ENCODE results near the gene STK25. TPM values are rescaled to one million over a fixed set of nuclear protein-coding genes. Genes with fewer than 3 reads are reported as not detected.
"Not testable (repeated sequence)": the region's sequence is repeated elsewhere in the genome, so short reads cannot be mapped to it uniquely, and the experiment has no call there.

The STK25 gene
- total RNA-seq, 1 experiment from 2014 or later, result 159 TPM

DNA sequence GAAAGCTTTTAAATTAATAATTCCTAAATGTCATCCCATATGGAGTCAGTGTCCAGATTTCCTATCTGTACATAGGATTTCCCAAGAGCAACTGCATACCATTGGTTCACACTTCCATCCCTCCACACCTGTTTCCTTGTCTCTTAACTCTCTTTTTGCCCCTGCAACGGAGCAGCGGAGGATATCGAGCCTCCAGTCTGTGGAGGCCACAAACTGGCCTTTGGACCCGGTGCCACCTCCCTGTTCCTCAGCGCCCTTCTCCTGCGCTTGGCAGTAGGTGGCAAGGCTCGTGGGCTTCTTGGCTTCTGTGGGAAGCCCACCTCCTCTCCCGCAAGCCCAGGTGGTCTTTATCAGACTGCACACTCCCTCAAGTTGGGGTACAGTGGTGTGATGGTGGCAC lies 23.8 kb upstream of the STK25 start:
- no peaks in the 10 kb centered on the region for H3K4me1 Mint-ChIP-seq (ENCODE audit: low read depth, unreplicated experiment)
- H3K27ac Mint-ChIP-seq (ENCODE audit: unreplicated experiment), result no peak overlapping the region
- no TSS peak for BruUV-seq (replicated peaks)
- TF ChIP-seq, protein P1, sequence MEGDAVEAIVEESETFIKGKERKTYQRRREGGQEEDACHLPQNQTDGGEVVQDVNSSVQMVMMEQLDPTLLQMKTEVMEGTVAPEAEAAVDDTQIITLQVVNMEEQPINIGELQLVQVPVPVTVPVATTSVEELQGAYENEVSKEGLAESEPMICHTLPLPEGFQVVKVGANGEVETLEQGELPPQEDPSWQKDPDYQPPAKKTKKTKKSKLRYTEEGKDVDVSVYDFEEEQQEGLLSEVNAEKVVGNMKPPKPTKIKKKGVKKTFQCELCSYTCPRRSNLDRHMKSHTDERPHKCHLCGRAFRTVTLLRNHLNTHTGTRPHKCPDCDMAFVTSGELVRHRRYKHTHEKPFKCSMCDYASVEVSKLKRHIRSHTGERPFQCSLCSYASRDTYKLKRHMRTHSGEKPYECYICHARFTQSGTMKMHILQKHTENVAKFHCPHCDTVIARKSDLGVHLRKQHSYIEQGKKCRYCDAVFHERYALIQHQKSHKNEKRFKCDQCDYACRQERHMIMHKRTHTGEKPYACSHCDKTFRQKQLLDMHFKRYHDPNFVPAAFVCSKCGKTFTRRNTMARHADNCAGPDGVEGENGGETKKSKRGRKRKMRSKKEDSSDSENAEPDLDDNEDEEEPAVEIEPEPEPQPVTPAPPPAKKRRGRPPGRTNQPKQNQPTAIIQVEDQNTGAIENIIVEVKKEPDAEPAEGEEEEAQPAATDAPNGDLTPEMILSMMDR (IDR thresholded peaks at IDR 0.05; ENCODE audit: unreplicated experiment), result no peak
- H3K9me3 Mint-ChIP-seq (ENCODE audit: low read depth, unreplicated experiment), result no peaks in the 10 kb centered on the region
- H3K4me3 Mint-ChIP-seq (ENCODE audit: low read depth, unreplicated experiment), result no peak overlapping the region
- intact Hi-C loops (cut with micrococcal nuclease; ENCODE audit: unreplicated experiment), result no loop called here
- no peaks in the 10 kb centered on the region for H3K36me3 Mint-ChIP-seq (ENCODE audit: insufficient read depth, unreplicated experiment)
- DNase-seq, result no peak
- CTCF ChIA-PET, result no interaction called here
- H3K27me3 Mint-ChIP-seq (ENCODE audit: unreplicated experiment), result peaks cover 40% of the 10 kb centered on the region

DNA sequence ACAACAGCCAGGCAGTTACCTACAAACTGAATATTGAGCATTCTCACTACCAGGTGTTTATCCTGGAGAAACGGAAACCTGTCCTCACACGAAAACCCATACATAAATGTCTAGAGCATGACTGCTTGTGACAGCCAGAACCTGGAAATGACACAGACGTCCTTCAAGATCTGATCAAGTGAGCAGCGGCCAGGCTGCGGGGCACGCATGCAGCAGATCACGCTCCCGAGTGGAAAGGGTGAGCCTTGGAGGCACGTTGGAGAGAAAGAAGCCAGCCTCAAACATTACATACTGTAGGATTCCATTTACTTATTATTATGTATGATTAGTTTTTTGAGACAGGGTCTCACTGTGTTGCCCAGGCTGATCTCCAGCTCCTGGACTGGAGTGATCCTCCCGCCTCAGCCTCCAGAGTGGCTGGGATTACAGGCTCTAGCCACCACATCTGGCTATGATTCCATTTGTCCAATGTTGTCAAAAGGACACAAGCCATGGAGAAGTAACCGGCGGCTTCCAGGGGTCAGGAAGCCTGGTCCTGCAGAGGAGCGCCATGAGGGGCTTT lies 22.9 kb upstream of the STK25 start:
- no peak for DNase-seq
- Mint-ChIP-seq H3K27ac (ENCODE audit: unreplicated experiment) (no peak overlapping the region), H3K9me3 (ENCODE audit: low read depth, unreplicated experiment) (no peaks in the 10 kb centered on the region), H3K36me3 (ENCODE audit: insufficient read depth, unreplicated experiment) (no peaks in the 10 kb centered on the region), H3K4me3 (ENCODE audit: low read depth, unreplicated experiment) (no peak overlapping the region), H3K27me3 (ENCODE audit: unreplicated experiment) (peaks cover 48% of the 10 kb centered on the region), H3K4me1 (ENCODE audit: low read depth, unreplicated experiment) (peaks cover 4% of the 10 kb centered on the region)
- CTCF ChIA-PET, result no interaction called here
- no TSS peak for BruUV-seq (replicated peaks)
- TF ChIP-seq, protein P1 (IDR thresholded peaks at IDR 0.05; ENCODE audit: unreplicated experiment), result no peak
- intact Hi-C loops (cut with micrococcal nuclease; ENCODE audit: unreplicated experiment), result no loop called here

GRCh38 chr2:241530571-241530970 lies 22.2 kb upstream of the STK25 start:
- intact Hi-C loops (cut with micrococcal nuclease; ENCODE audit: unreplicated experiment), result no loop called here
- no peak for DNase-seq
- Mint-ChIP-seq H3K36me3 (ENCODE audit: insufficient read depth, unreplicated experiment) (no peaks in the 10 kb centered on the region), H3K4me3 (ENCODE audit: low read depth, unreplicated experiment) (no peak overlapping the region), H3K27me3 (ENCODE audit: unreplicated experiment) (peaks cover 55% of the 10 kb centered on the region), H3K27ac (ENCODE audit: unreplicated experiment) (no peak overlapping the region), H3K4me1 (ENCODE audit: low read depth, unreplicated experiment) (peaks cover 9% of the 10 kb centered on the region), H3K9me3 (ENCODE audit: low read depth, unreplicated experiment) (no peaks in the 10 kb centered on the region)
- no TSS peak for BruUV-seq (replicated peaks)
- TF ChIP-seq, protein P1 (IDR thresholded peaks at IDR 0.05; ENCODE audit: unreplicated experiment), result no peak
- CTCF ChIA-PET, result no interaction called here

DNA sequence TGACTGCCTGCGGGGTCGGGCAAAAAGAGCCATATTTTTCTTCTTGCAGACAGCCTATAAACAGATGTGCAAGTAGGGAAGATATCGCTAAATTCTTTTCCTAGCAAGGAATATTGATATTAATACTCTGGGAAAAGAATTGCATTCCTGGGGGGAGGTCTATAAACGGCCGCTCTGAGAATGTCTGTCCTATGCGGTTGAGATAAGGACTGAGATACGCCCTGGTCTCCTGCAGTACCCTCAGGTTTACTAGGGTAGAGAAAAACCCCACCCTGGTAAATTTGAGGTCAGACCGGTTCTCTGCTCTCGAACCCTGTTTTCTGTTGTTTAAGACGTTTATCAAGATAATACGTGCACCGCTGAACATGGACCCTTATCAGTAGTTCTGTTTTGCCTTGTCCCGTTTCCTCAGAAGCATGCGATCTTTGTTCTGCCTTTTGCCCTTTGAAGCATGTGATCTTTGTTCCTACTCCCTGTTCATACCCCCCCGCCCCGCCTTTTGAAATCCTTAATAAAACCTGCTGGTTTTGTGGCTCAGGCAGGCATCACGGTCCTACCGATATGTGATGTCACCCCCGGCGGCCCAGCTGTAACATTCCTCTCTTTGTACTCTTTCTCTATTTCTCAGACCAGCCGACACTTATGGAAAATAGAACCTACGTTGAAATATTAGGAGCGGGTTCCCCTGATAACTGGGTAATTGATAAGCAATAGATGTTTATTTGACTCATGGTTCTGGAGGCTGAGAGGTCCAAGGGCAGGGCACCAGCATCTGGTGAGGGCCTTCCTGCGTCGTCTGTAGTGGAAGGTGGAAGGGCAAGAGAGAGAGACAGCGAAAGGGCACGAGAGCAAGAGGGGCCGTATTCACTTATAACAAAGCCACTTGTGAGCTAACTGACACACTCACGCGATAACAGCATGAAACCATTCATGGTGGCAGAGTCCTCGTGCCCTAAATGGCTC lies 17.7 kb upstream of the STK25 start:
- H3K9me3 Mint-ChIP-seq (ENCODE audit: low read depth, unreplicated experiment); H3K36me3 Mint-ChIP-seq (ENCODE audit: insufficient read depth, unreplicated experiment); DNase-seq; intact Hi-C loops (cut with micrococcal nuclease; ENCODE audit: unreplicated experiment); H3K4me1 Mint-ChIP-seq (ENCODE audit: low read depth, unreplicated experiment); BruUV-seq (replicated peaks); H3K4me3 Mint-ChIP-seq (ENCODE audit: low read depth, unreplicated experiment); CTCF ChIA-PET; H3K27ac Mint-ChIP-seq (ENCODE audit: unreplicated experiment): not testable (repeated sequence)
- peaks cover 52% of the 10 kb centered on the region for H3K27me3 Mint-ChIP-seq (ENCODE audit: unreplicated experiment)

DNA sequence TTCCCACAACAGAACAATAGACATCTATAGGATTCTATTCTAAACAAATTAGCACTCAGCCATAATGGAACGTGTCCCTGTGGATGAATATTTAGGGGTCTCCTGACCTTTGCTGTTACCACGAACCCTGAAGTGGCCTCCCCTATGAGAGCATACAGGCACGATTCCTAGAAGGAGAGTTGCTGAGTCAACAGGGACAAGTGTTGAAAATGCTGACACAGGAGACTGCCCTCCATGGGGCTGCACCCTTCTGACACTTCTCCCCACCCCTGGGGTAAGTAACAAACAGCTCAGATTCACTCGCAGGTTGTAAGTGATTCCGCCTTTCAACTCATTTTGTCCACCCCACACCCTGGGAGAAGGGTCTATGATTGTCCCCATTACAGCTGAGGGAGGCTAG lies 14.1 kb upstream of the STK25 start:
- intact Hi-C loops (cut with micrococcal nuclease; ENCODE audit: unreplicated experiment), result no loop called here
- CTCF ChIA-PET, result no interaction called here
- BruUV-seq (replicated peaks), result no TSS peak
- TF ChIP-seq, protein P1 (IDR thresholded peaks at IDR 0.05; ENCODE audit: unreplicated experiment), result no peak
- Mint-ChIP-seq H3K27me3 (ENCODE audit: unreplicated experiment) (peaks cover 27% of the 10 kb centered on the region), H3K27ac (ENCODE audit: unreplicated experiment) (no peak overlapping the region), H3K9me3 (ENCODE audit: low read depth, unreplicated experiment) (peaks cover 2% of the 10 kb centered on the region), H3K4me3 (ENCODE audit: low read depth, unreplicated experiment) (no peak overlapping the region), H3K4me1 (ENCODE audit: low read depth, unreplicated experiment) (peaks cover 12% of the 10 kb centered on the region), H3K36me3 (ENCODE audit: insufficient read depth, unreplicated experiment) (peaks cover 2% of the 10 kb centered on the region)
- no peak for DNase-seq
